HG02973 (cell line): Measurements from ENCODE around the gene FAM89A.
A peak's percentile ranks its signal among the peaks of the same experiment; 100 is the strongest.
"Not testable (repeated sequence)": the region's sequence is repeated elsewhere in the genome, so short reads cannot be mapped to it uniquely, and the experiment has no call there.

ENCODE experiments used
- ATAC-seq: cut with Tn5 transposase; IDR thresholded peaks from one replicate; pipeline ENCODE4 v1.9.1; 2021; ENCODE audit warnings: moderate library complexity; ENCODE audit not compliant: unreplicated experiment

FAM89A gene

DNA sequence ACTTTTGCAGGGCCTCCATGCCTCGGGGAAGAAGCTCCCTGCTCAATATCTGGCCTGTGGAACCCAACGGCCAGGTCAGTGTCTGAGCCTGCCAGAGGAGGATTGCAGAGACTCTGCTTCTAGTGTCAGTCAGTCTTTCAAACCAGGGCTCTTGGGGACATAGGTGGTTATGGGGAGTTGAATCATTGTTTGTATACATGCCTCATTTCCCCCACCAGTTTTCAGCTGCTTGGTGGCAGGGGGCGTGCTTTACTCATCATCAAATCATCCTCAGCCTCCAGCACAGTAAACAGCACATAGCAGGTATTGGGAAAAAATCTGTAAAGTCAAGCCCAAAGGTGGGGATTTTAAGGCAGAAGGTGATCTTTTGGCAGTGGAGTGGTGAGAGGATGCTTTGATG, 17.4 kb upstream of the FAM89A start:
- ATAC-seq: no peak

DNA sequence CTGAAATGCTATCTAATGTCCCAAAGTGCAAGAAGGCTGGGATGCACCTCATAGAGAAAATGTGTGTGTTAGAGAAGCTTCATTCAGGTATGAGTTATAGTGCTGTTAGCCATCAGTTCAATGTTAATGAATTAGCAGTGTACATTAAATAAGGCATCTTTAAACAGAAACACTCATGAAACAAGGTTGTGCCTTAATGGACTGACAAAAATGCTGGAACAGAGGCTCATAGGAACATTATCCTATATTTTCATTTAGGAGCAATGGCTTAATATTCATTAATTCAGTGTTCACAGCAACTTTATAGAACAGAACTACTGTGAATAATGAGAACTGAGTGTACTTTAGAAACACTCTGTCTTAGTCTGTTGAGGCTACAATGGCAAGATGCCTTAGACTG, 15.2 kb upstream of the FAM89A start:
- no peak for ATAC-seq

- ATAC-seq: peak; percentile 66
Measured at GRCh38 chr1:231053493-231054162, 13.6 kb upstream of the FAM89A start.

DNA sequence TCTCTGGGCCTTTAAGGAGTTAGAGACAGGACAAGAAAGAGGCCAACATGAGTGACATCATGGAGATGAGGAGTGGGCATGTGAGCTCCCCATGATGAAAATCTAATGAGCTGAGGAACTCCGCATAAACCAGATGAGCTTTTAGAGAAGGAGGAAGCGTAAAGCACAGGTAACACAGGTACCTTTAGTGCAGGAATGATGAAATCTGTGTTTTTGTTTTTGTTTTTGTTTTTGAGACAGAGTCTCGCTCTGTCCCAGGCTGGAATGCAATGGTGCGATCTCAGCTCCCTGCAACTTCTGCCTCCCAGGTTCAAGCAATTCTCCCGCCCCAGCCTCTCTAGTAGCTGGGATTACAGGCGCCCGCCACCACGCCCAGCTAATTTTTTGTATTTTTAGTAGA, 12.7 kb upstream of the FAM89A start:
- no peak for ATAC-seq

DNA sequence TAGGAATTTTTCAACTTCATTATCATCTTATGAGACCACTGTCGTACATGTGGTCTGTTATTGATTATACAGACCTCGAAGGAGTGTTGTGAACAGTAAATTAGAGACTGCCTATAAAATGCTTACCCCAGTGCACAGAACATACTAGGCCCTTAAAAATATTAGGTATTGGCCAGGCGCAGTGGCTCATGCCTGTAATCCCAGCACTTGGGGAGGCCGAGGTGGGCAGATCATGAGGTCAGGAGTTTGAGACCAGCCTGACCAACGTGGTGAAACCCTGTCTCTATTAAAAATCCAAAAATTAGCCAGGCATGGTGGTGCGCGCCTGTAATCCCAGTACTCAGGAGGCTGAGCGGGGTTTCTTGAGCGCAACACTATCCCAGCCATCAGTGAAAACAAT, 10.9 kb upstream of the FAM89A start:
- ATAC-seq: not testable (repeated sequence)

GRCh38 chr1:231050395-231050794, 10.3 kb upstream of the FAM89A start:
- ATAC-seq: no peak

DNA sequence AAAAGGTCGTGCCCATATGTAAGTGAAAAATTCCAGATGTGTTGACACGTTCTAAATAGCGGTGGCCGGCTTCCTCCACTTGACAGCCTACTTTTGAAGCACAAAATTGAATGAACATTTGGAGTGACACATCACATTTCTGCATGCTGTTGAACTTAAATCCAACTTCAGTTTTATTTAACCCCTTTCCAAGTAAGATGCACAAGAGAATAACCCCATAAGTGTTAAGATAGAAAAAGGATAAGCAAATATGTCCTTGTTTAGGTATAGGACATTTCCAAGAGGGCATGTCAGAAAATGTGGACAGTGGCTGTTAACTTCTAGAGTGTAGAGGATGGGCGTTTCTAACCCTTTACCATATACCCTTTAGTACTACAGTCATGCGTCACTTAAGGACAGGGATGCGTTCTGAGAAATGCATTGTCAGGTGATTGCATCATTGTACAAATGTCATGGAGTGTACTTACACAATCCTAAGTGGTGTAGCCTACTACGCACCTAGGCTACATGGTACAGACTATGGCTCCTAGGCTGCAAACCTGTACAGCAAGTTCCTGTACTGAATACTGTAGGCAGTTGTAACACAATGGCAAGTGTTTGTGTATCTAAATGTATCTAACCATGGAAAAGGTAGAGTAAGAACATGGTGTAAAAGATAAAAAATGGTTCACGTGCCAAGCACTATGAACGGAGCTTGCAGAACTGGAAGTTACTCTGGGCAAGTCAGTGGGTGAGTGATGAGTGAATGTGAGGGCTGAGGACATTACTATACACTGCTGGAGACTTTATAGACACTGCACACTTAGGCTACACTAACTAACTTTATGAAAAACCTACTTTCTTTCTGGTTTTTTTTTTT, 9.3 kb upstream of the FAM89A start:
- ATAC-seq: no peak

GRCh38 chr1:231048419-231048818, 8.4 kb upstream of the FAM89A start:
- not testable (repeated sequence) for ATAC-seq

GRCh38 chr1:231047529-231047928, 7.5 kb upstream of the FAM89A start:
- not testable (repeated sequence) for ATAC-seq

DNA sequence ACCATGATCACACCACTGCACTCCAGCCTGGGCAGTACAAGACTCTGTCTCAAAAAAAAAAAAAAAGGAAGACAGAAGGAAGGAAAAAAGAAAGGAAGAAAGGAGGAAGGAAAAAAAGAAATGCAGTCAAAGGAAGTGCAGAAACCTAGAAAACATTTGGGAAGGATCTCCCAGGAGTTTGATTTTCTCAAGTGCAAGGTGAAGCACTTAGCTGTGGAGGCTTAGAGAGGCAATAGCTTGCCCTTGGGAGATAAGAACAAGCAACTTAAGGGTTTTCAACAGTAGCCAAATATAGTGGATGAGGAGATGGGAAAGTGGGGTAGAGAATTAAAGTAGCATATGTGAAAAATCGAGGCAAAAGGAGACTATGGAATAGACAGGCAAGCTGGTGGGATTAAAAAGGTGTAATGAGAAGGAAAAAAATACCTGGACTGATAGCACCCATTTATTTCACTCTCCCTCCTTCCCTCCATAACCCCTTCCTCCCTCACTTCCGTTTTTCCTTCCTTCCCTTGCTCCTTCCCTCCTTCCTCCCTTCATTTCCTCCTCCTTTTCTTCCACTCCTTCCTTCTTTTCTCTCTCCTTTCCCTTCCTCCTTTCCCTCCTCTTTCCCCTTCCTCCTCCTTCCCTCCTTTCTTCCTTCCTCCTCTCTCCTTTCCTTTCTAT, 6.8 kb upstream of the FAM89A start:
- no peak for ATAC-seq

GRCh38 chr1:231045921-231046729, 6.1 kb upstream of the FAM89A start:
- ATAC-seq: not testable (repeated sequence)

DNA sequence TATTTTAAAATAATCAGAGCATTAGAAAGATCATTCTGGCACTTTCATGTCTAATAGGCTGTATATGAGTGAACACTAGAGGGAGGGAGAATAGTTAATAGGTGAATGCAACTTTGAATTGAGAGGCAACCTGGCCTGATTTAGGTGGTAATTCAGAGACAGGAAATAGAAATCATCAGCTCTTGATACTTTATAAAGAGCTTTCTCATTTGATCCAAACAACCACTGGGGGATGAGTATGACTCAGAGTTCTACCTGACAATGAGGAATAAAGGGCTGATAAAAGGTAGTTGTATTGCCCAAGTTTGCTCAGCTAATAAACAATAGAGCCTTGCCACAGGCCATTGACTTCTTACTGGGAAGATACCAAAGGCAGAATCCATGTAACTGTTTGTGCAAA, 5.2 kb upstream of the FAM89A start:
- ATAC-seq: no peak

GRCh38 chr1:231044588-231044987, 4.5 kb upstream of the FAM89A start:
- ATAC-seq: no peak

DNA sequence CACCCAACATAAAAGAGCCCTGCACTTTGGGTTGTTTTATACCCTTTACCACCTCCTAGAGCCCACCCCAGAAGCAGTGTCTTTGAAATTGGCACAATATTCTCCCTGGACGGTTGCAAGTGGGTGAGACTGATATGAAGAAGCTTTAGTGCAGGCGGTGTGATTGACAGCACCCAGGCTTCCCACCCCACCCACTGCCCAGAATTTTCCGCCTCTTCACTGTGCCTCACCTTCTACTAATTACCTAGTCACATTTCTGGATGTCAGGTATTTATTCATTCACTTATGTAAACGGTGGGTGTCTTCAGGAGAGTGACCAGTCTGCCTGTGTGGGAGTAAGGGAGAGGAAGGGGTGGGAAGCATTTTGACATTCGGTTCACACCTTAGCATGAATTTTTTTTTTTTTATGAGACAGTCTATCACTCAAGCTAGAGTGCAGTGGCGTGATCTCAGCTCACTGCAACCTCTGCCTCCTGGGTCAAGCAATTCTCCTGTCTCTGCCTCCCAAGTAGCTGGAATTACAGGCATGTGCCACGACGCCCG, 1.7 kb upstream of the FAM89A start:
- no peak for ATAC-seq

DNA sequence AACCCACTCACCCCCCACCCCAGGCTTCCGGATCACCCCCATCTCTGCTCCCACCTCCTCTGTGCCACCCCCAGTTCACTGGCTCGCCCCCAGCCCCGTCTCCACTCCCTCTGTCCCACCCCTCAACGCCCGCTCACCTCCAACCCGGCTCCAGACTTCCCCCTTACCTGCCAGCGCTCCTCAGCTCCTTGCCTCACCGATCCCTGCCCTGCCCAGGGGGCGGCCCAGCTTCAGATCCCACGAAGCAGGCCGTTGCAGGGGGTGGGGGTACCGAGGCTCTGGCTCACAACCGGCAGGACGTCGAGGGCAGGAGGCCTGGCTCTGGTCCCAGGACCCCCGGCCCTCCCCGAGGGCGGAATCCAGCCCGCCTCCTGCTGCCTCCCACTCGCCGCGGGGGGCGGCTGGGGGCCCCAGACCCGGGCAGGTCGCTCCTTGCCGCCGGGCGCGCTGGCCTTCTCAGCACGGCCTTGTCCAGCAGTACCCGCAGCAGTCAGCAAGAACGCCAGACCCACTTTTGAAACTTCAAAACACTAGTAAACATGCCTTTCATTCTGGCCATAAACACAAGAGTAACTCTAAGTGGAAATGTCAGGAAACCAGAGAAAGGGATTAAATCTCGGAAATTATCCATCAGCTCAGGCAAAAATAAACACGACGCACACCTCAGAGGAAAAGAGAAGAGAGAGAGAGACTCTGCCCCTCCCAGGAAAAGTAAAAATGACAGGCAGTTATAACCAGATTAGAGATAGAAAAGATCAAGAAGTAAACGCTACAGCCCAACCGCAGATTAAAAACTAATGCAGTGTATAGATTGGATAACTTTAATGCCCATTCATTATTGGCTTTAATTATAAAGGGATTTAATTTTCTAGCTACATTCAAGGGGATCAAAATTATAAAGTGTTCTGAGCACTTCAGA, 1.0 kb upstream of the FAM89A start:
- ATAC-seq: no peak

DNA sequence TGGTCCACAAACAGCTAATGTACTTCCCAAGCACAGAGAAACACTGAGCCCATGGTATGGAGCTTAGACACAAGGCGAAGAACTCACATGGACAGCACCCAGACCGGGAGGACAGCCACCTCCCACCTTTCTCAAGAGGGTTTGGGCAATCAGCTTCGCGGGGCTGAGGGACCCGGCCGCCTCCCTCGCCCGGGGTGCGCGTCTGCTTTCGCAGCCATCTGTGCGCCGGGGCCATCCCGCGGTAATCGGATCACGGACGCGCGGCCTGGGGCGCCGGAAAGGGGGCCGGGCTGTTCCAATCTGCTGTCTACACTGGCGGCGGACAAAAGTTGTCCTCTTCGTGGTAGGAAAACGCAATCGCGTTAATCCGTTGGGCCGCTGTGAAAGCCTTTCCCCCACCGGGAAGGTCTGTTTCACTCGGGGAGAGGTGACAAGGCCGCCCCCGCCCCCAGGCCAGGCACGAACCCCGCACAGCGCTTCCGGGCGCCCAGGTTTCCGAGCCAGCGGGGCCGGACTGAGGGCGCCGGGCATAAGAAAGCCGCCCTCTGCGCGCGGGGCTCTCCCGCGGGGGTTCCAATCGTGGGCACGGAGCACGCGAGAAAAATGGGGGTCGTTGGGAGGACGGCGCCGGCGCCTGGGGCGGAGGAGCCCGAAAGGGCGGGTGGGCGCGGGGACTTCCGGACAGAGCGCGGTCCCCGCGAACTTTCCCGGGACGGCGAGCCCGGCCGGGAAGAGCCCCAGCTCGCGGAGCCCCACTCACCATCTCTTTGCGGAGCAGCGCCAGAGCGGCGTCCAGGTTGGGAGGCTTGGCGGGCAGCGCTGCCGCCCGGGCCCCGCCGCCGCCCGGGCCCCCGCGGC, 664 bp downstream of the FAM89A start:
- peak; percentile 33 for ATAC-seq

- ATAC-seq: no peak
Measured at GRCh38 chr1:231037585-231038517, 2.2 kb downstream of the FAM89A start.

DNA sequence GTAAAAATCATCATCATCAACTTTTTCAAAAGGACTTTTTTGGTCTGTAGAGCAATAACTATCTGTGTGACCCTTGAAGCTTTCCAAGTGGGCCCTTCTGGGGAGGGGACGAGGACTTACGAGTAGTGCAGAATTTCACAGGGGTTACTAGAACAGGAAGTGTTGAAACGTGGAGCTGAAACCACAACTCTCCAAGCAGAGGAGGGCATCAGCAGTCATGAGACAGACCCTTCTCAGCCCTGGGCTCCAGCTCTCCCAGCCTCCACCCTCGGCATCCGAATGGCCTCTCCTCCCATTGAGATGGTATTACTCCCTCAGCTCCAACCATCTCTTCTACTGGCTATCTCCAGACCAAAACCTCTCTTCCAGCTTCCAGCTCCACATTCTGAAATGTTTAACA, 3.6 kb downstream of the FAM89A start:
- ATAC-seq: no peak
